Measurements from ENCODE around the gene TBC1D2. TPM values are rescaled to one million over a fixed set of nuclear protein-coding genes. Genes with fewer than 3 reads are reported as not detected.

TBC1D2 gene
- total and polyA plus RNA-seq, 2 of the 4 experiments (the other 2 are of a cell fraction): 36.9 to 62.7 TPM

DNA sequence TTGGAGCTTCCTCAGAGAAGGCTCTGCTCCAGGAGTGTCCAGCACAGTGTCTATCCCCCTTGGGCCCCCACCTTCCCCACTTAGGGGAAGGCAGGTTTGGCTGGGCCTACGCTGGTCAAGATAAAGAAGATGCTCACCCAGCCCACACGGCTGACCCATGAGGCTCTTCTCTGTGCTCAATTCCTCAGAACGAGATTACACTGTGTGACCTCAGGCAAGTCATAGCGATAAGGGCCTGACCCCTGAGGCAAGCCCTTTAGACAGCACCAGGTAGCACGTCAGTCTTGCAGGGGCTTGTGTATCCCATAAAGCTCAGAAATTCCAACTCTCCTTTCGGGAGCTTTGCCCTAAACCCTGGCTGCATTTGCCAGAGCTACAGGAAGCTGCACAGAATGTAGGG lies 95.7 kb downstream of the TBC1D2 start:
- ChIA-PET CTCF (no interaction called here), POLR2A (ENCODE audit: unreplicated experiment) (no interaction called here)
- no peak for ATAC-seq (ENCODE audit: low read depth)
- H2BK20ac ChIP-seq (ENCODE audit: low read depth, low read length): no peak overlapping the region
- BruUV-seq (replicated peaks): no TSS peak
- dilution Hi-C loops (cut with HindIII; ENCODE audit: low sequenced_read_pairs, unreplicated experiment) (no loop called here), intact Hi-C loops (cut with micrococcal nuclease) (no loop called here), in situ Hi-C loops (cut with MboI; ENCODE audit: low sequenced_read_pairs) (no loop called here)
- H3K27me3 ChIP-seq (ENCODE audit: control insufficient read depth, insufficient read depth, low read length): peaks cover 8% of the 10 kb centered on the region; the same call in 1 of the 2 replicates
- H3K4ac ChIP-seq (ENCODE audit: low read depth, low read length): no peak overlapping the region
- no peak overlapping the region for H4K8ac ChIP-seq (ENCODE audit: low read depth in 2 of 2, low read length in 2 of 2)
- H3K79me1 ChIP-seq (ENCODE audit: low read depth in 1 of 2, low read length in 2 of 2): no peaks in the 10 kb centered on the region
- no peak overlapping the region for H3K27ac ChIP-seq (ENCODE audit: insufficient read depth, low read length)
- 11% methylated on average over 3 of the region's 6 CpGs; no CpG with 5 or more reads in 1 of the 2 experiments for WGBS, 2 experiments (ENCODE audit: extremely low coverage in 2 of 2, insufficient read length in 1 of 2)
- H4K20me1 ChIP-seq (ENCODE audit: insufficient read depth, low read length): no peaks in the 10 kb centered on the region
- no peak overlapping the region for H2AK9ac ChIP-seq (replicated peaks; ENCODE audit: low read depth, low read length, poor library complexity)
- H3K23ac ChIP-seq (ENCODE audit: low read depth, low read length): no peak overlapping the region
- H4K5ac ChIP-seq (ENCODE audit: low read depth, low read length): no peak overlapping the region
- no peak overlapping the region for H3K18ac ChIP-seq (ENCODE audit: low read depth, low read length)
- no peak overlapping the region for H3K14ac ChIP-seq (replicated peaks; ENCODE audit: low read depth, low read length)
- no peaks in the 10 kb centered on the region for H3K4me1 ChIP-seq (ENCODE audit: control insufficient read depth, insufficient read depth, low read length)
- H3K4me3 ChIP-seq (ENCODE audit: insufficient read depth, low read depth, low read length): no peak overlapping the region
- no peaks in the 10 kb centered on the region for H3K9me1 ChIP-seq (ENCODE audit: insufficient read depth, low read length)
- H2AK5ac ChIP-seq (ENCODE audit: low read depth, low read length): no peak overlapping the region
- H2BK15ac ChIP-seq (ENCODE audit: low read depth, low read length): no peak overlapping the region
- DNase-seq: no peak
- H4K91ac ChIP-seq (ENCODE audit: insufficient read depth, low read depth, low read length): no peak overlapping the region
- H2BK120ac ChIP-seq (ENCODE audit: low read depth, low read length): no peak overlapping the region
- no peak overlapping the region for H3K9ac ChIP-seq (ENCODE audit: low read depth, low read length)
- no peak overlapping the region for H3K56ac ChIP-seq (ENCODE audit: extremely low read depth, insufficient read depth, low read length)
- no peak overlapping the region for H2AFZ ChIP-seq (replicated peaks; ENCODE audit: low read length, poor library complexity)
- no peak overlapping the region for H2BK5ac ChIP-seq (ENCODE audit: low read depth, low read length, poor library complexity, severe bottlenecking)
- TF ChIP-seq, protein P1, sequence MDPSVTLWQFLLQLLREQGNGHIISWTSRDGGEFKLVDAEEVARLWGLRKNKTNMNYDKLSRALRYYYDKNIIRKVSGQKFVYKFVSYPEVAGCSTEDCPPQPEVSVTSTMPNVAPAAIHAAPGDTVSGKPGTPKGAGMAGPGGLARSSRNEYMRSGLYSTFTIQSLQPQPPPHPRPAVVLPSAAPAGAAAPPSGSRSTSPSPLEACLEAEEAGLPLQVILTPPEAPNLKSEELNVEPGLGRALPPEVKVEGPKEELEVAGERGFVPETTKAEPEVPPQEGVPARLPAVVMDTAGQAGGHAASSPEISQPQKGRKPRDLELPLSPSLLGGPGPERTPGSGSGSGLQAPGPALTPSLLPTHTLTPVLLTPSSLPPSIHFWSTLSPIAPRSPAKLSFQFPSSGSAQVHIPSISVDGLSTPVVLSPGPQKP (IDR thresholded peaks at IDR 0.05; ENCODE audit: borderline replicate concordance, low read depth, low read length): no peak
- TF ChIP-seq POLR2A (IDR thresholded peaks at IDR 0.05; ENCODE audit: low read depth, low read length): no peak
- TF ChIP-seq CEBPB (IDR thresholded peaks at IDR 0.05; ENCODE audit: low read depth, low read length): no peak
- no peak for TF ChIP-seq MAZ (IDR thresholded peaks at IDR 0.05; ENCODE audit: borderline replicate concordance, low read depth, low read length)
- no peak for TF ChIP-seq CHD1 (IDR thresholded peaks at IDR 0.05; ENCODE audit: low read depth, low read length)
- no peak for TF ChIP-seq SMC3 (IDR thresholded peaks at IDR 0.05; ENCODE audit: low read depth, low read length)
- TF ChIP-seq, protein P2, sequence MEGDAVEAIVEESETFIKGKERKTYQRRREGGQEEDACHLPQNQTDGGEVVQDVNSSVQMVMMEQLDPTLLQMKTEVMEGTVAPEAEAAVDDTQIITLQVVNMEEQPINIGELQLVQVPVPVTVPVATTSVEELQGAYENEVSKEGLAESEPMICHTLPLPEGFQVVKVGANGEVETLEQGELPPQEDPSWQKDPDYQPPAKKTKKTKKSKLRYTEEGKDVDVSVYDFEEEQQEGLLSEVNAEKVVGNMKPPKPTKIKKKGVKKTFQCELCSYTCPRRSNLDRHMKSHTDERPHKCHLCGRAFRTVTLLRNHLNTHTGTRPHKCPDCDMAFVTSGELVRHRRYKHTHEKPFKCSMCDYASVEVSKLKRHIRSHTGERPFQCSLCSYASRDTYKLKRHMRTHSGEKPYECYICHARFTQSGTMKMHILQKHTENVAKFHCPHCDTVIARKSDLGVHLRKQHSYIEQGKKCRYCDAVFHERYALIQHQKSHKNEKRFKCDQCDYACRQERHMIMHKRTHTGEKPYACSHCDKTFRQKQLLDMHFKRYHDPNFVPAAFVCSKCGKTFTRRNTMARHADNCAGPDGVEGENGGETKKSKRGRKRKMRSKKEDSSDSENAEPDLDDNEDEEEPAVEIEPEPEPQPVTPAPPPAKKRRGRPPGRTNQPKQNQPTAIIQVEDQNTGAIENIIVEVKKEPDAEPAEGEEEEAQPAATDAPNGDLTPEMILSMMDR (conservative IDR thresholded peaks at IDR 0.05; ENCODE audit: low read depth, low read length): no peak
- no peak for TF ChIP-seq RCOR1 (IDR thresholded peaks at IDR 0.05; ENCODE audit: insufficient replicate concordance, low read length)
- TF ChIP-seq MXI1 (IDR thresholded peaks at IDR 0.05; ENCODE audit: borderline replicate concordance, low read depth, low read length): no peak
- TF ChIP-seq RFX5 (IDR thresholded peaks at IDR 0.05; ENCODE audit: low read depth, low read length): no peak
- no peak for TF ChIP-seq MAFK (IDR thresholded peaks at IDR 0.05; ENCODE audit: low read depth, low read length)
- TF ChIP-seq FOS (IDR thresholded peaks at IDR 0.05; ENCODE audit: low read depth, low read length): no peak
- TF ChIP-seq, protein P3, sequence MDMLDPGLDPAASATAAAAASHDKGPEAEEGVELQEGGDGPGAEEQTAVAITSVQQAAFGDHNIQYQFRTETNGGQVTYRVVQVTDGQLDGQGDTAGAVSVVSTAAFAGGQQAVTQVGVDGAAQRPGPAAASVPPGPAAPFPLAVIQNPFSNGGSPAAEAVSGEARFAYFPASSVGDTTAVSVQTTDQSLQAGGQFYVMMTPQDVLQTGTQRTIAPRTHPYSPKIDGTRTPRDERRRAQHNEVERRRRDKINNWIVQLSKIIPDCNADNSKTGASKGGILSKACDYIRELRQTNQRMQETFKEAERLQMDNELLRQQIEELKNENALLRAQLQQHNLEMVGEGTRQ (IDR thresholded peaks at IDR 0.05; ENCODE audit: low read depth, low read length): no peak
- TF ChIP-seq RAD21 (IDR thresholded peaks at IDR 0.05; ENCODE audit: low read length): no peak
- TF ChIP-seq NFE2L2 (IDR thresholded peaks at IDR 0.05; ENCODE audit: low read depth, low read length): no peak
- no peaks in the 10 kb centered on the region for H3K9me3 ChIP-seq (ENCODE audit: control insufficient read depth, insufficient read depth, low read length)
- no peaks in the 10 kb centered on the region for H3K36me3 ChIP-seq (ENCODE audit: control insufficient read depth, insufficient read depth, low read length)
- no peak overlapping the region for H3K4me2 ChIP-seq (ENCODE audit: low read depth, low read length)

Data from IMR-90 (cell line).